GM15510 (cell line): ENCODE measurements around the gene CBR1.

Experiments
- POLR2A ChIP-seq: IDR thresholded peaks from 3 replicates; pipeline ENCODE4 v1.6.1; 2011; ENCODE audit warnings: borderline replicate concordance; ENCODE audit not compliant: insufficient read length; ENCODE audit errors: extremely low read depth

The CBR1 gene

GRCh38 chr21:36063375-36064084 is 6.3 kb upstream of the CBR1 start:
- no peak for TF ChIP-seq POLR2A

GRCh38 chr21:36064085-36064460 is 5.8 kb upstream of the CBR1 start:
- no peak for TF ChIP-seq POLR2A

- TF ChIP-seq POLR2A: no peak
Observed at GRCh38 chr21:36065497-36066036, 4.3 kb upstream of the CBR1 start.

GRCh38 chr21:36068748-36069398 is 951 bp upstream of the CBR1 start:
- no peak for TF ChIP-seq POLR2A

GRCh38 chr21:36070999-36071398 is 1.2 kb downstream of the CBR1 start:
- no peak for TF ChIP-seq POLR2A

- no peak for TF ChIP-seq POLR2A
Observed at GRCh38 chr21:36072453-36073162, 2.8 kb downstream of the CBR1 start.

- no peak for TF ChIP-seq POLR2A
Observed at GRCh38 chr21:36073181-36073580, 3.4 kb downstream of the CBR1 start.

GRCh38 chr21:36075171-36075570 is 5.3 kb downstream of the CBR1 start:
- TF ChIP-seq POLR2A: no peak

- TF ChIP-seq POLR2A: no peak
Observed at GRCh38 chr21:36075953-36076352, 6.1 kb downstream of the CBR1 start.

GRCh38 chr21:36076878-36077655 is 7.2 kb downstream of the CBR1 start:
- no peak for TF ChIP-seq POLR2A

- TF ChIP-seq POLR2A: no peak
Observed at GRCh38 chr21:36077758-36078157, 7.9 kb downstream of the CBR1 start.

GRCh38 chr21:36079010-36079649 is 9.3 kb downstream of the CBR1 start:
- no peak for TF ChIP-seq POLR2A

GRCh38 chr21:36079671-36080070 is 9.8 kb downstream of the CBR1 start:
- no peak for TF ChIP-seq POLR2A

- no peak for TF ChIP-seq POLR2A
Observed at GRCh38 chr21:36080386-36080785, 10.6 kb downstream of the CBR1 start.
